DMS79 treated with DMSO at 0.1 percent for 48 hours (cell line): ENCODE measurements around the gene BBS1.
"Not testable (repeated sequence)": the region's sequence is repeated elsewhere in the genome, so short reads cannot be mapped to it uniquely, and the experiment has no call there.

Source experiments
- DNase-seq: peaks from one replicate; lab custom pipeline; 2025; lab: John Stamatoyannopoulos, UW

BBS1 gene

GRCh38 chr11:66510271-66510989 is at the start of gene BBS1:
Gene BBS1 (plus strand): TSS chr11:66510635. CDS start chr11:66510660, 25 bp downstream.
- peak; percentile 83 for DNase-seq

- DNase-seq = no peak
These were observed 48.4 kb upstream of the BBS1 start for GRCh38 chr11:66462010-66462409.

GRCh38 chr11:66462911-66463310 is 47.5 kb upstream of the BBS1 start:
- no peak for DNase-seq

- DNase-seq = not testable (repeated sequence)
These were observed 46.3 kb upstream of the BBS1 start for GRCh38 chr11:66464116-66464515.

- DNase-seq = no peak
These were observed 45.5 kb upstream of the BBS1 start for GRCh38 chr11:66464916-66465315.

- DNase-seq = no peak
These were observed 44.8 kb upstream of the BBS1 start for GRCh38 chr11:66465373-66466224.

- peak; percentile 82 for DNase-seq
These were observed 44.0 kb upstream of the BBS1 start, which contains the start of gene PELI3 for GRCh38 chr11:66466225-66467033. Gene PELI3 (plus strand): TSS chr11:66466905. CDS start chr11:66468129, 1,224 bp downstream.

- no peak for DNase-seq
These were observed 43.3 kb upstream of the BBS1 start for GRCh38 chr11:66467034-66467659.

GRCh38 chr11:66467756-66468155 is 42.7 kb upstream of the BBS1 start:
- DNase-seq = peak; percentile 32

- no peak for DNase-seq
These were observed 41.7 kb upstream of the BBS1 start for GRCh38 chr11:66468691-66469090.

- no peak for DNase-seq
These were observed 41.0 kb upstream of the BBS1 start for GRCh38 chr11:66469441-66469840.

GRCh38 chr11:66470015-66470414 is 40.4 kb upstream of the BBS1 start:
- no peak for DNase-seq

GRCh38 chr11:66471142-66471541 is 39.3 kb upstream of the BBS1 start:
- DNase-seq = no peak

- DNase-seq = no peak
These were observed 38.4 kb upstream of the BBS1 start for GRCh38 chr11:66472054-66472453.

- DNase-seq = no peak
These were observed 37.3 kb upstream of the BBS1 start for GRCh38 chr11:66473167-66473566.

- DNase-seq = no peak
These were observed 36.6 kb upstream of the BBS1 start for GRCh38 chr11:66473608-66474515.

GRCh38 chr11:66475349-66476172 is 34.9 kb upstream of the BBS1 start:
- no peak for DNase-seq

GRCh38 chr11:66476173-66476840 is 34.1 kb upstream of the BBS1 start:
- DNase-seq = no peak

GRCh38 chr11:66476841-66477251 is 33.6 kb upstream of the BBS1 start:
- DNase-seq = no peak
